Astrocyte of the spinal cord (primary cell): ENCODE data around the gene SYMPK.

Experiments used
- DNase-seq: peaks from one replicate; pipeline ENCODE4 v3.0.0; 2011; ENCODE audit warnings: low read depth, low spot score
- H3K4me3 ChIP-seq: 2 replicates; pipeline ENCODE4 v1.5.1; 2011; ENCODE audit warnings: low read depth, mild to moderate bottlenecking, low read length, moderate library complexity
- in situ Hi-C: cut with HindIII; loops from 2 replicates; pipeline ENCODE4 v1.10.0; 2017; ENCODE audit warnings: low sequenced_read_pairs
- TF ChIP-seq, protein P1 (sequence below): IDR thresholded peaks from 2 replicates; pipeline ENCODE4 v1.5.1; 2012; ENCODE audit warnings: low read depth, mild to moderate bottlenecking, low read length, inconsistent platforms

SYMPK gene

DNA sequence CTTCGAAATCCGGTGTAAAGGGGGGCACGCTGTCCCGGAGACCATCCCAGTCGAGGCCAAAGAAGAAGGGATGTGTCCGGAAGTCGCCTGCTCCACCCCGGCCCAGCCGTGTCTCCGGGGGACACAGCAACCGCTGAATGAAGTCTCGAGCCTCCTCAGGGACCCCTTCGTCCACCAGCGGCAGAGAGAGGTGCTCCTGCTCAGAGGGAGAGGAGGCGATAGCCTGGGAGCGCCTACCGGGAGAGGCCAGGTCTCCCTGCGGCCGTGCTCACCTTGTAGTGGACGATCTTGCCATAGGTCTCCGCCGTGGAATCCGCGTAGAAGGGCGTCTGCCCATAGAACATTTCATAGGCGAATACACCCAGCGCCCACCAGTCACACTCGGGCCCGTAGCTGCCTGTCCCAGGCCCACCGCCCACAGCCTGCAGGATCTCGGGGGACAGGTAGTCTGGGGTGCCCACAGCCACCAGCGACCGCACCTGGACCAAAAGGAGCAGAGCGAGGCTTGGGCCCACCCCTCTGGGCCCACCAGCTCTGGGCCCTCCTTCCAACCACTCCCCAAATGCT is 85.5 kb downstream of the SYMPK start:
- TF ChIP-seq, protein P1, sequence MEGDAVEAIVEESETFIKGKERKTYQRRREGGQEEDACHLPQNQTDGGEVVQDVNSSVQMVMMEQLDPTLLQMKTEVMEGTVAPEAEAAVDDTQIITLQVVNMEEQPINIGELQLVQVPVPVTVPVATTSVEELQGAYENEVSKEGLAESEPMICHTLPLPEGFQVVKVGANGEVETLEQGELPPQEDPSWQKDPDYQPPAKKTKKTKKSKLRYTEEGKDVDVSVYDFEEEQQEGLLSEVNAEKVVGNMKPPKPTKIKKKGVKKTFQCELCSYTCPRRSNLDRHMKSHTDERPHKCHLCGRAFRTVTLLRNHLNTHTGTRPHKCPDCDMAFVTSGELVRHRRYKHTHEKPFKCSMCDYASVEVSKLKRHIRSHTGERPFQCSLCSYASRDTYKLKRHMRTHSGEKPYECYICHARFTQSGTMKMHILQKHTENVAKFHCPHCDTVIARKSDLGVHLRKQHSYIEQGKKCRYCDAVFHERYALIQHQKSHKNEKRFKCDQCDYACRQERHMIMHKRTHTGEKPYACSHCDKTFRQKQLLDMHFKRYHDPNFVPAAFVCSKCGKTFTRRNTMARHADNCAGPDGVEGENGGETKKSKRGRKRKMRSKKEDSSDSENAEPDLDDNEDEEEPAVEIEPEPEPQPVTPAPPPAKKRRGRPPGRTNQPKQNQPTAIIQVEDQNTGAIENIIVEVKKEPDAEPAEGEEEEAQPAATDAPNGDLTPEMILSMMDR: no peak
- H3K4me3 ChIP-seq: no peak overlapping the region
- DNase-seq: no peak
- in situ Hi-C loops: no loop called here

DNA sequence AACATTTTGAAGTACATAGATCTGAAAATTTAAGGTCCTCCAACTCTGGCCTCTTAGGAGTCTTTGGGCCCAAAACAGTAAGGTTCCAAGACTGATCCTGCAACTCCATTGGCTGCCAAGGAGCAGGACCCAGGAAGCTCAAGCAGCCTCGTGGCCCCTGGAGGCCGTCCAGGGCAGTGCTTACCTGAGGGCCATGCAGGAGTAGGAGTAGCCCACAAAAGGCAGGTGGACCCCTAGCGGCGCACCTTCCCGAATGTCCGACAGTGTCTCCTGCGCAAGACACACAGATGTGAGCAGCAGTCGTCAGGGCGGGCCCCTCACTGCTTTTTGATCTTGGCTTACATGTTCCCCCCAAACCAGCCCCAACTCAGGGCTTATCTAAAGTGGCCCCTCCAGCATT is 88.2 kb downstream of the SYMPK start:
- no peak for DNase-seq
- TF ChIP-seq, protein P1: no peak

DNA sequence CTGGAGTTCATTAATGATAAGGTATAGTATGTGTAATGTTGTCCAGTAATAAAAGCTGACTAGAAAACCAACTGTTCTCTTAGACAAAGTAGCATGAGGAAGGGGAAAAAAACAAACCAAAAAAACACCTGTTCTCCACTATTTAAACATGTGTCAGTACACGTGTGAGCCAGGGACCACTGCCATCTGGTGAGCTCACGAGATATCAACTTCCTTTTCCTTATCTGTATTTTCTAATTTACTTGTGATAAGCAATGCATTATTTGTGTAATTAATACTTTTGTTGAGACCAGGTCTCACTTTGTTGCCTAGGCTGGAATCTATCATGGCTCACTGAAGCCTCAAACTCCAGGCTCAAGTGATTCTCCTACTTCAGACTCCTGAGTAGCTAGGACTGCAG is 89.6 kb downstream of the SYMPK start:
- TF ChIP-seq, protein P1: no peak
- DNase-seq: no peak
- in situ Hi-C loops: no loop called here
- no peak overlapping the region for H3K4me3 ChIP-seq

More for the DNA sequence above, 88.2 kb downstream of the SYMPK start:
- no peak overlapping the region for H3K4me3 ChIP-seq
- in situ Hi-C loops: no loop called here

DNA sequence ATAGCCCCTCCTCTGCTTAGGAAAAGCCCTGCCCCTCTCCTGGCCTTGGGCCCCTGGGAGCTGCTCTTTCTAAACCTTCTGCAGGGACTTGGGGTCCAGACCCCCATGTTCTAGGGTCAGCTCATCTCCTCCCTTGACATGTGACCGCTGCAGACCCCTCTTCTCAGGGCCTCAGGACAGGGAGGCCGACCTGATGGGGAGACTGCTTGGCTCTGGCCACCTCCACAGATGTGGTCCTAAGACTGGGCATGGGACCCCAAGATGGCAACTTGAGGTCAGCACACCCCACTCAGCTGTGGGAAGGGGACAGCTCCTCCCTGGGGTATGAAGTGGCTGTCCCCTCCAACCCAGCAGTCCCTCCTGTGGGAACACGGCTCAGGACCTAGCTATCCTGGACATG is 90.0 kb downstream of the SYMPK start:
- TF ChIP-seq, protein P1: no peak
- DNase-seq: no peak
- in situ Hi-C loops: no loop called here

DNA sequence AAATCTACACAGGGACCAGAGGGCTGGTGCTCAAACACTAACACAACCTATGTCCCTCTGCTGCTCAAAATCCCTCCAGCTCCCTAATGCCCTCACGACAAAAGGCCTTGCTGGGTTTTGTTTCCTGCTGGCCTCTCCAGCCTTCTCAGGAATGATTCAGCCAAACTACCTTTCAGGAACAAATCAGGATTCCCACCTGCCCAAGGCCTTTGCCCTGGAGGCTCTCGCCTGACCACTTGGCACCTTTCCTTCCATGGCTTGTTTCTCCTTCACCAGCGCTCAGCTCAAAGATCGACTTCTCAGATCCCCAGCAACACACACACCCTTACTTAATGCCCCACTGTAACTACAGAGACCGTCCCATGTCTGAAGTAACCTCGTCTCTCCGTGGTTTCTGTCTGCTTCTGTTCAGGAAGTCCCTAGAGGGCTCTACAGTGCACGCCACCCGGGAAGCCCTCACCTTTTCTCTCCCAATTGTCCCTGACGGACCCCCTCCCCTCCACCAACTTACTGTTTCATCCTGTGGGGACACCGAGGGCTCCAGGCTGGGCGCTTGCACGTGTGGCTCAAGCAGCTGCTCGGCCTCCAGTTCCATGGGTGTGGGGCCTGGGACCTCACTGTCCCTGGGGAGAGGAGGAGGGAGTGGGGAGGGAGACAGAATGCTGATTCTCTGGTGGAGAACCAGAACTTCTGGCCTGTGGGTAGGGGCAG is 90.7 kb downstream of the SYMPK start:
- in situ Hi-C loops: no loop called here

More for the DNA sequence above, 90.0 kb downstream of the SYMPK start:
- no peak overlapping the region for H3K4me3 ChIP-seq

DNA sequence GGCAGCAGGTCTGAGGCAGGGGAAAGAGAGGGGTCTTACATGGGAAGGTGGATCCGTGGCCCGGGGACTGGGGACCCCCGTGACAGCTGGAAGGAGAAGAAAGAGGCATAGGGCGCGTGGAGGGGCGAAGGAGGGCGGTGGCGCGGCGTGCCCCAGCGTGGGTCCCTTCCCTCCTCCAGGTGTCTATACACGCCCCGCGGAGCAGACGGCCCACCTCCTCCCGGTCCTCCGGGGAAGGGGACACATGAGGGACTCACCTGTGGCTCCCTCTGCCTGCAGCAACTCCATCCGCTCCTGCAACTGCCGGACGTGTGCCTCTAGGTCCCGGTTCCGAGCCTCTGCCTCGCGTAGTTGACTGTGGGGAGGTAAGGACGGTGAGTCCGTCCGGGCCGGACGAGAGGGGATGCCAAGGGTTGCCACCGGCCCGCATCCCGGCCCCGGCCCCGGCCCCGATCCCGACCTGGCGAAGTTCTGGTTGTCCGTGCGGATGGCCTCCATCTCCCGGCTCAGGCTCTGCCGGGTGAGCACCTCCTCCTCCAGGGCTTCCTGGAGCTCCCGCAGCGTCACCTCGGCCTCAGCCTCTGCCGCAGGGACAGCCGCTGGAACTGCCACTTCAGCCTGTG is 91.5 kb downstream of the SYMPK start:
- no peak overlapping the region for H3K4me3 ChIP-seq
- in situ Hi-C loops: no loop called here
- TF ChIP-seq, protein P1: no peak

More for the DNA sequence above, 90.7 kb downstream of the SYMPK start:
- H3K4me3 ChIP-seq: no peak overlapping the region
- TF ChIP-seq, protein P1: no peak
- no peak for DNase-seq

More for the DNA sequence above, 91.5 kb downstream of the SYMPK start:
- no peak for DNase-seq
